BLaER1 treated with 17β-estradiol and CSF1 and Interleukin-3, amounts not matched to agents 10 nM and 100 nM (cell line): ENCODE measurements around the gene RNF181.

Source experiments
- H3K27ac ChIP-seq, 11 experiments: shearing (Covaris generic); formaldehyde crosslinking; 2 replicates each; pipeline ENCODE4 v1.8.1; 2022
- H3K27me3 ChIP-seq, 11 experiments: shearing (Covaris generic); formaldehyde crosslinking; 2 replicates each; pipeline ENCODE4 v1.8.1; 2022
- H3K36me3 ChIP-seq, 11 experiments: shearing (Covaris generic); formaldehyde crosslinking; 2 replicates each; pipeline ENCODE4 v1.8.1; 2022
- H3K4me1 ChIP-seq, 10 experiments: shearing (Covaris generic); formaldehyde crosslinking; 2 replicates each; pipeline ENCODE4 v1.8.1; 2022
- H3K4me2 ChIP-seq, 11 experiments: shearing (Covaris generic); formaldehyde crosslinking; 2 replicates each; pipeline ENCODE4 v1.8.1; 2022
- H3K4me3 ChIP-seq, 10 experiments: shearing (Covaris generic); formaldehyde crosslinking; 2 replicates each; pipeline ENCODE4 v1.8.1; 2022
- H3K9ac ChIP-seq, 11 experiments: shearing (Covaris generic); formaldehyde crosslinking; 2 replicates each; pipeline ENCODE4 v1.8.1; 2022
- H3K9me3 ChIP-seq, 11 experiments: shearing (Covaris generic); formaldehyde crosslinking; replicated peaks in 1 of 11; 2 replicates each; pipeline ENCODE4 v1.8.1; 2022
- H4K20me1 ChIP-seq, 11 experiments: shearing (Covaris generic); formaldehyde crosslinking; 2 replicates each; pipeline ENCODE4 v1.8.1; 2022
- Cebpa-rat ChIP-seq, 11 experiments: shearing (Covaris generic); IDR thresholded peaks; 2 replicates each; pipeline ENCODE4 v1.8.1; 2022

Gene RNF181

DNA sequence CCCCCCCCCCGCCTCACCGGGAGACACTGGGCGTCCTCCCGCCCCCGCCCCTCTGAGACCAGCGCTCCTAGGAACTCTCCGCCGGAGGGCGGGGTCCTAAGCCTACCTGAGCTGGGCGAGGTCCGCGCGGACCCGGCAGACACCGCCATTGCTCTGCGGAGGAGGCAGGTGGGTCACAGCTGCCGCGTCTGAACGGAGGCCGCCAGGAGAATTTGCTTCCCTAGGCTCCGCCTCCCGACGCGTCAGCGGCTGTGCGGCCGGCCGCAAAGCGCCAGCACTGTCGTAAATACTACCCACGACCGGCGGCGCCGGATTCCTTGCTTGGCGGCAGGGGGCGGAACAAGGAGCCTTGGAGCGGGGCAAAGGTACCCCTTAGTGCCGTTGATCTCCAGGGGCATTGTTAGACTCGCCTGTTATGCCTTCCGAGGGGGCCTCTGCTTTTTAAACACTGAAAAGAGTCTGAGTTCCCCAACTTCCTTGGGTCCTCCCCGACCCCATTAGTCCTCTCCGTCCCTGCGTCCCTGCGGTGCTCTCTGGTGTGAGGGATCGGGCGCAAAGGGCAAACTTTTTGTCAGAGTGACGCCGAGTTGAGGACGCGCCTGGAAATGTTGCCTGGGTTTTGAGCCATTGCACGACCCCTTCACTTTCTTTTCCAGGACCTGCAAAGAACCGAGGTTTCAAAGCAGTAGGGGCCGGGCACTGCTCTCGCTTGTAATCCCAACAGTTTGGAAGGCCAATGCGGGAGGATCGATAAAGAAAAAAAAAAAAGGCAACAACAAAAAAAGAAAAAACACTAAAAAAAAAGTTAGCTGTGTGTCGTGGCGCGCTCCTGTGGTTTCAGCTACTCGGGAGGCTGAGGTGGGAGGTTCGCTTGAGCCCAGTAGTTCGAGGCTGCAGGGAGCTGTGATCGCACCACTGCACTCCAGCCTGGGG, 34.0 kb upstream of the RNF181 start, which contains the start of gene GGCX:
Gene GGCX, minus strand, starts transcription at position 214 of the 933 bp plus-strand sequence. Its CDS starts 65 bp downstream, at position 149.
- no peak for TF ChIP-seq Cebpa-rat (IDR thresholded peaks at IDR 0.05)
- peaks cover 26 to 34% (median 28%) of the 10 kb centered on the region in 11 experiments for H3K36me3 ChIP-seq
- no peaks in the 10 kb centered on the region for H3K27me3 ChIP-seq
- H3K4me3 ChIP-seq: peak within 1 kb of the TSS; percentile 63 to 83 (median 70)
- peak within 1 kb of the TSS; percentile 83 to 95 (median 90) for H3K9ac ChIP-seq
- peaks cover 44 to 57% (median 47%) of the 10 kb centered on the region in 10 experiments for H3K4me1 ChIP-seq
- peaks cover 0 to 31% (median 4%) of the 10 kb centered on the region in 11 experiments; a peak in 8 of 22 replicates for H4K20me1 ChIP-seq
- no peaks in the 10 kb centered on the region for H3K9me3 ChIP-seq
- peak within 1 kb of the TSS; percentile 73 to 95 (median 89) for H3K27ac ChIP-seq
- peak within 1 kb of the TSS; percentile 90 to 98 (median 96) for H3K4me2 ChIP-seq

DNA sequence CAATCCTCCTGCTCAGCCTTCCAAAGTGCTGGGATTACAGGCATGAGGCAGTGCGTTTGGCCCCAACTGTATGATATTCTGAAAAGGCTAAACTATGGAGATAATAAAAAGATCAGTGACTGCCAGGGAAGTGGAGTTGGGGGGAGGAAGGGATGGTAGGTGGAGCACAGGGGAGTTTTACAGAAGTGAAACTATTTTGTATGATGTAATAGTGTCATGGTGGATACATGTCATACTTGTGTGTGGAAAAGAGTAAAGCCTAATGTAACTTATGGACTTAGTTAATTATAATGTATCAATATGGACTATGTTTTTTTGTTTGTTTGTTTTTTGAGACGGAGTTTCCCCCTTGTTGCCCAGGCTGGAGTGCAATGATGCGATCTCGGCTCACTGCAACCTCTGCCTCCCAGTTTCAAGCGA, 31.4 kb upstream of the RNF181 start:
- H3K27ac ChIP-seq: peak overlapping the region; percentile 17 to 76 (median 62); a peak in 20 of 22 replicates
- H4K20me1 ChIP-seq: peaks cover 0 to 17% (median 0%) of the 10 kb centered on the region in 11 experiments; a peak in 6 of 22 replicates
- no peak overlapping the region for H3K4me3 ChIP-seq
- peaks cover 2 to 8% (median 2%) of the 10 kb centered on the region in 11 experiments; a peak in 19 of 22 replicates for H3K36me3 ChIP-seq
- H3K4me1 ChIP-seq: peaks cover 40 to 49% (median 45%) of the 10 kb centered on the region in 10 experiments
- H3K4me2 ChIP-seq: peak overlapping the region; percentile 42 to 80 (median 63)
- H3K9ac ChIP-seq: peak overlapping the region in 8 of 11 experiments; percentile 4 to 63 (median 36); a peak in 9 of 22 replicates
- H3K9me3 ChIP-seq: no peaks in the 10 kb centered on the region
- no peaks in the 10 kb centered on the region for H3K27me3 ChIP-seq
- TF ChIP-seq Cebpa-rat (IDR thresholded peaks at IDR 0.05): peak in 1 of 11 experiments; percentile 26; a peak in 1 of 22 replicates

DNA sequence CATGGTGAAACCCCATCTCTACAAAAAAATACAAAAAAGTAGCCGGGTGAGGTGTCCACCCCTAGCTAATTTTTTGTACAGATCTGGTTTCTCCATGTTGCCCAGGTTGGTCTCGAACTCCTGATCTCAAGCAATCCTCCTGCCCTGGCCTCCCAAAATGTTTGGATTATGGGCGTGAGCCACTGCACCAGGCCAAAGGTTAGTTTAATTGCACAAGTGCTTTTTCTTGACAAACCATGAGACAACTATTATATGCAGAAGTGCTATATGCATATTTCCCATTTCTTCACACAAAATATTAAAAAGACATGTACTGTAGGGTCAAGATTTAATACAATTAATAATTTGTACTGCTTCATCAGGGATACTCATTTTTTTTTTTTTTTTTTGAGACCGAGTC, 29.3 kb upstream of the RNF181 start:
- Histone ChIP-seq H3K36me3 (no peaks in the 10 kb centered on the region), H3K4me3 (no peak overlapping the region), H4K20me1 (no peaks in the 10 kb centered on the region), H3K9me3 (no peaks in the 10 kb centered on the region), H3K27me3 (no peaks in the 10 kb centered on the region), H3K4me2 (no peak overlapping the region), H3K4me1 (peaks cover 23 to 33% (median 28%) of the 10 kb centered on the region in 10 experiments), H3K27ac (no peak overlapping the region), H3K9ac (no peak overlapping the region)
- TF ChIP-seq Cebpa-rat (IDR thresholded peaks at IDR 0.05): no peak

DNA sequence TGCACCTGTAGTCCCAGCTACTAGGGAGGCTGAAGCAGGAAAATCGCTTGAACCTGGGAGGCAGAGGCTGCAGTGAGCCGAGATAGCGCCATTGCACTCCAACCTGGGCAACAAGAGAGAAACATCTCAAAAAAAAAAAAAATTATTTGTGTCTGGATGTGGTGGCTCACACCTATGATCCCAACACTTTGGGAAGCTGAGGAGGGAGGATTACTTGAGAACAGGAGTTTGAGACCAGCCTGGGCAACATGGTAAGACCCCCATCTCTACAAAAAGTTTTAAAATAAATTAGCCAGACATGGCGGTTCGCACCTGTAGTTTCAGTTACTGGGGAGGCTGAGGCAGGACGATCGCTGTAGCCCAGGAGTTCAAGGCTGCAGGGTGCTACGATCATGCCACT, 19.8 kb upstream of the RNF181 start:
- H3K4me3 ChIP-seq: no peak overlapping the region
- H4K20me1 ChIP-seq: no peaks in the 10 kb centered on the region
- no peak overlapping the region for H3K27ac ChIP-seq
- H3K9ac ChIP-seq: no peak overlapping the region
- no peaks in the 10 kb centered on the region for H3K27me3 ChIP-seq
- H3K4me1 ChIP-seq: peaks cover 41 to 48% (median 46%) of the 10 kb centered on the region in 10 experiments
- H3K9me3 ChIP-seq: no peaks in the 10 kb centered on the region
- peak overlapping the region in 1 of 11 experiments; percentile 89; a peak in 1 of 22 replicates for H3K4me2 ChIP-seq
- no peak for TF ChIP-seq Cebpa-rat (IDR thresholded peaks at IDR 0.05)
- H3K36me3 ChIP-seq: no peaks in the 10 kb centered on the region

DNA sequence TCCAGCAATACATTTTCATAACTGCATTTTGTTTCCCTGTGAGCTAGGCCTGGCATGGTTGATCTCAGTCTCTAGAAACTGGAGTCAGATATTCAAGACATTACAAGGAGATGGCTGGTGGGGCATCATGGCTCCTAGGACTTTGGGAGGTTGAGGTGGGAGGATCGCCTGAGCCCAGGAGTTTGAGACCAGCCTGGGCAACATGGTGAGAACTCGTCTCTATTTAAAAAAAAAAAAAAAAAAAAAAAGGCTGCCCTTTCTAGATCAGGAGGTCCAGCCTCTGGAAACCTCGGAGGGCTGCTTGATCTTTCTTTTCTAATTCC, 18.5 kb upstream of the RNF181 start:
- peak overlapping the region; percentile 86 to 96 (median 89) for H3K27ac ChIP-seq
- peaks cover 0 to 8% (median 0%) of the 10 kb centered on the region in 11 experiments; a peak in 6 of 22 replicates for H3K36me3 ChIP-seq
- H3K4me1 ChIP-seq: peaks cover 53 to 61% (median 59%) of the 10 kb centered on the region in 10 experiments
- peak overlapping the region; percentile 88 to 100 (median 94) for H3K4me2 ChIP-seq
- no peaks in the 10 kb centered on the region for H4K20me1 ChIP-seq
- no peaks in the 10 kb centered on the region for H3K27me3 ChIP-seq
- peak overlapping the region in 6 of 10 experiments; percentile 48 to 63 (median 52); a peak in 6 of 20 replicates for H3K4me3 ChIP-seq
- no peak for TF ChIP-seq Cebpa-rat (IDR thresholded peaks at IDR 0.05)
- peak overlapping the region in 10 of 11 experiments; percentile 71 to 91 (median 78); a peak in 15 of 22 replicates for H3K9ac ChIP-seq
- H3K9me3 ChIP-seq: no peaks in the 10 kb centered on the region

DNA sequence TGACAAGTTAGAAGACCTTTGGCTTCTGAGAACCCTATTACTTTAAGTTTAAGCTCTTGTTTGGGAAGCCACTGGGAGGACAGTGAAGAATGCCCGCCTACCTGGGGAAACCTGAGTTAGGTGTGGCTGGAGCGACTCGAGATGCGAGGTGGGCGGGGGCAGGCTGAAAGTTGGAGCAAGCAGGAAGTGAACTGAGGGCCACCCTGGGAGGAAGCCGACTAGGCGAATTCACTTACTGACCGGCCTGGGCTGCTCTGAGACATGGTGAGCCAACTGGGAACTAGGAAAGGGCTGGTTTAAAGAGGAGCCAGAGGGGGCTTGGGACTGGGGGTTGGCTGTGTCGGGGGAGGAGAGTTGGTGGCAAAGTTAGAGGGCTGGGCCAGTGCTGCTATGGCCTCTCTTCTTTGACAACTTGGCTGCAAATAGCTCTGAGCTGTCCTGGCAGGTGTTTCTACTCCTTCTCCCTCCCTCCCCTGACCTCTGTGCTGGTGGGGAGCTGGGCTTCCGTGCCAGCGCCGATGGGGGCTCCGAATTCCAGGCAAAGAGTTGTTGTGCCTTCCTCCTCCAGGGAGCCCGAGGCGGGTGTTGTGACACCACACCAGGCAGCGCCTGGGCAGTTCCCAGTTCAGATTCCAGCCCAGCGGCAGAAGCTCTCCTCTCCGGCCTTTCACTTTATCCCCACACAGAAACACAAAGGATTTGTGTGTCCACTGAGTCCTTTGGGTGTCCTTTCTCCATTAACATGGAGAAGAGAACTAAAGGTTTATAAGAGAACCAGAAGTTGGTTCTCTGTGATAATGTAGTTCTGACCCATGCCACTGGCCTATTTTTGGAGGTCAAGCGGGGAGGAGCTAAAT, 17.9 kb upstream of the RNF181 start, which contains the start of gene VAMP8:
Gene VAMP8, plus strand, starts transcription at position 201 of the 857 bp plus-strand sequence. Its CDS starts 61 bp downstream, at position 262.
- no peaks in the 10 kb centered on the region for H3K27me3 ChIP-seq
- H3K36me3 ChIP-seq: peaks cover 0 to 14% (median 0%) of the 10 kb centered on the region in 11 experiments; a peak in 6 of 22 replicates
- no peak for TF ChIP-seq Cebpa-rat (IDR thresholded peaks at IDR 0.05)
- H3K4me1 ChIP-seq: peaks cover 58 to 67% (median 65%) of the 10 kb centered on the region in 10 experiments
- peak within 1 kb of the TSS; percentile 31 to 63 (median 52); a peak in 19 of 20 replicates for H3K4me3 ChIP-seq
- H3K9me3 ChIP-seq: no peaks in the 10 kb centered on the region
- H3K9ac ChIP-seq: peak within 1 kb of the TSS; percentile 68 to 91 (median 78)
- H3K4me2 ChIP-seq: peak within 1 kb of the TSS; percentile 88 to 100 (median 94)
- peak within 1 kb of the TSS; percentile 86 to 96 (median 89) for H3K27ac ChIP-seq
- H4K20me1 ChIP-seq: no peaks in the 10 kb centered on the region

DNA sequence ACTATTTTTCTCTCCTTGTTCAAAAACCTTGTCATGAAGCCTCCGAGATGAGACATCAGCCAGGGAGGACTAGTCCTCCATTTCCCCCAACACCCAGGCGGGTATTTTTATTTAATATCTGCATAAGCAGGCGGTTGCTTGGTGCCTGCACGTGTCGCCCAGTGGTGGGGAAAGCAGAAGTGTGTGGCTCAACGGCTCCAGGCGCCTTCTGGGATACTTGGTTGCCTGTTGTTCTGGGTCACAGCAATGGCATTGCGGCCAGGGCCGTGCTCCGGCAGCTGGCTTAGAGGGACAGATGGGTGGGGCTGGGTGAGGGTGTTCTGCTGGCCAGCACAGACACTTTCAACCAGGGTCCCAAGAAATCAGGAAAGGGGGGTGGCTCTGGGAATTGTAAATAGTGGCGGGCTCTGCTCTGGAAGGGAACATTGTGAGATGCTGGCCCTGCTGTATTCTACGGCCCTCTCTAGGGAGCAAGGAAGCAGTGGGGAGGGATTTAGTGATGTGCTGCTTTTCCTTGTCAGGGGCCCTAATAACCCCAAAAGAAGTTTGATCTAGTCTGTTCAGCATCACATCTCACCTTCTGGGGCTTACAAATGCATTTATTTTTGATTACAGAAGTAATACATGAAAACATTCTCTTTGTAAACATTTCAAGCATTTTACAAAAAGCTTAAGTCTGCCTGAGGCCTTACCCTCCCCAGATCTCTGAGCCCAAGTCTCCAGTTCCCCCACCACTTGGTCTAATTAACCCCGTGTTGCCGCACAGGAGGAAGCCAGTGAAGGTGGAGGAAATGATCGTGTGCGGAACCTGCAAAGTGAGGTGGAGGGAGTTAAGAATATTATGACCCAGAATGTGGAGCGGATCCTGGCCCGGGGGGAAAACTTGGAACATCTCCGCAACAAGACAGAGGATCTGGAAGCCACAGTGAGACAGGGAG, 17.0 kb upstream of the RNF181 start:
- no peak; a peak in 1 of 22 replicates for TF ChIP-seq Cebpa-rat (IDR thresholded peaks at IDR 0.05)
- peaks cover 0 to 16% (median 0%) of the 10 kb centered on the region in 11 experiments; a peak in 7 of 22 replicates for H3K36me3 ChIP-seq
- H3K4me2 ChIP-seq: peak overlapping the region; percentile 88 to 100 (median 94)
- H3K9me3 ChIP-seq: no peaks in the 10 kb centered on the region
- H3K9ac ChIP-seq: peak overlapping the region; percentile 68 to 91 (median 78)
- H3K27ac ChIP-seq: peak overlapping the region; percentile 86 to 96 (median 89)
- no peaks in the 10 kb centered on the region for H3K27me3 ChIP-seq
- H3K4me1 ChIP-seq: peaks cover 67 to 76% (median 74%) of the 10 kb centered on the region in 10 experiments
- peak overlapping the region; percentile 31 to 63 (median 52) for H3K4me3 ChIP-seq
- no peaks in the 10 kb centered on the region for H4K20me1 ChIP-seq
